Measurements from ENCODE around the gene NUTM2D.
"Not testable (repeated sequence)": the region's sequence is repeated elsewhere in the genome, so short reads cannot be mapped to it uniquely, and the experiment has no call there.

GRCh38 chr10:87355110-87355509 lies 2.4 kb upstream of the NUTM2D start:
- not testable (repeated sequence) for TF ChIP-seq POLR2A, POLR2AphosphoS5, TAF1 (IDR thresholded peaks at IDR 0.05; ENCODE audit: low read depth, low read length)
